Mesodermal cell (in vitro differentiated cells): ENCODE measurements around the gene RPLP1.
A peak's percentile ranks its signal among the peaks of the same experiment; 100 is the strongest.

Source experiments
- H3K27ac ChIP-seq: 2 replicates; pipeline ENCODE4 v1.7.0; 2013; ENCODE audit warnings: mild to moderate bottlenecking, low read depth, low read length, moderate library complexity; ENCODE audit not compliant: severe bottlenecking
- H3K36me3 ChIP-seq: 2 replicates; pipeline ENCODE4 v1.7.1; 2013; ENCODE audit warnings: mild to moderate bottlenecking, low read length, moderate library complexity; ENCODE audit not compliant: control insufficient read depth, insufficient read depth
- H3K4me1 ChIP-seq: one replicate; pipeline ENCODE4 v1.7.1; 2013; ENCODE audit warnings: mild to moderate bottlenecking, low read length; ENCODE audit not compliant: insufficient read depth, control insufficient read depth, poor library complexity, severe bottlenecking
- H3K4me3 ChIP-seq: 2 replicates; pipeline ENCODE4 v1.7.0; 2013; ENCODE audit warnings: low read length, control low read depth, mild to moderate bottlenecking; ENCODE audit not compliant: insufficient read depth, poor library complexity, severe bottlenecking; ENCODE audit errors: extremely low read depth
- H3K9me3 ChIP-seq: 2 replicates; pipeline ENCODE4 v1.7.1; 2013; ENCODE audit warnings: mild to moderate bottlenecking, low read length, moderate library complexity; ENCODE audit not compliant: control insufficient read depth
- WGBS, 2 experiments: methylation state at CpG; one replicate each; pipeline ENCODE4 v1.1.5; 2013; ENCODE audit warnings: missing lambda C conversion rate in 2 of 2; ENCODE audit not compliant: insufficient coverage in 2 of 2; 5-methylcytosine and 5-hydroxymethylcytosine counted together

RPLP1 gene

DNA sequence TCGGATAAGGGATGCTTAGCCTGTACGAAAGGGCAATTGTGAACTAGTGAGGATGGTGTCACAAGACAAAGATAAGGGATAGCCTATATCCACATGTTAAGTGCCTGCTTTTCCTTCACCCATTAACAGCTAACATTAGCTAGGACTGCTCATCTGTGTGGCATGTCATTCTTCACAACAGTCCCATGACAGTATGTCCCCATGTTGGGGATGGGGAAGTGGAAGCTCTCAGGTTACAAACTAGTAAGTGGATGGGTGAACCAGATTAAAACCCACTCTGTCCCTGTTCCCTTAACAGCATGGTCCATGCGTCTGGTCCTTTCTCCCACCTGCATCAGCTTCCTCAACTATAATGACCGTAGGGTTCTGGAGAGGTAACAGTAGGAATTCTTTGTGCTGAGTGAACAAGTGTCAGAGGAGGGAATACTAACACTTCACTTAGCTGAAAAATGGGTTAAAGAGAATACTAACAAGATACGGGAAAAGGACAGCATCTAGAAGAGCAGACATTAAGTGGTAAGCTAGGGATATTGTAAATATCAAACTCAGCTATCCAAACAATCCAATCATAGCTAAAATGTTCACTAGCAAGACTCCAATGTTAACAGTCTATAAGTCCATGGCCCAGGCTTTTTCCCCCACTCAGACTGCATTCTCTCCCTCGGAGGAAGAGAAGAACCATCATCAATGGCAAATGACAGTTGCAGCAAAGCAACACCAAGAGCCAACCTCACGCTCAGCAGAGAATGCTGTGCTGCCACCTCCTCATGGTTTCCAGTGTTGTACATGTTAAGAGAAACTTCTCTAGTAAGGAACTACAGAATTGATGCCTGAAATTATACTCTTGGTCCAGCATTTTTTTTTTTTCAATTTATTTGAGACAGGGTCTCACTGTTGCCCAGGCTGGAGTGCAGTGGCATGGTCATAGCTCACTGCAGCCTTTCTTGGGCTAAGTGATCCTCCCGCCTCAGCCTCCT, 5.0 kb downstream of the RPLP1 start:
- Histone ChIP-seq H3K36me3 (peaks cover 50% of the 10 kb centered on the region), H3K9me3 (no peaks in the 10 kb centered on the region), H3K27ac (peak overlapping the region; percentile 64), H3K4me1 (peaks cover 13% of the 10 kb centered on the region), H3K4me3 (no peak overlapping the region)
- WGBS, 2 experiments, result 87 to 93% methylated on average over 3 to 6 of the region's 8 CpGs

DNA sequence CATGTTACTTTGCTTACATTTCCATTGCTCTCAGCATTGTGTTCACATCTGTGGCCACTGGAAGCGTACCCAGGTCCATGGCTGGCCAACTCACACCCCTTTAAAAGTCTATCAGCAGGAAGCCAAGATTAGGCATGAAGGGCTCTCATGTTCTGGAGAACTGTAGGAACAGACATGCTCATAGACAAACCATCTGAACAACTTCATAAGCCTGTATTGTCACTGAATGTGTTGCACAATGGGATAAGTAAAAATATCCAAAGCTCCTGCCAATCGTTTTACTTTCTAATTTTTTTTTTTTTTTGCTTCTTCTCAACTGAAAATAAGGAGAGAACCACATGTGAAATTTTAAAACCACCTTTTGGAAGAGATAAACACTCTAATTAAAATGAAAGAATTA, 6.4 kb downstream of the RPLP1 start:
- Histone ChIP-seq H3K36me3 (peaks cover 39% of the 10 kb centered on the region), H3K4me3 (no peak overlapping the region), H3K4me1 (peaks cover 18% of the 10 kb centered on the region), H3K9me3 (no peaks in the 10 kb centered on the region), H3K27ac (no peak overlapping the region)
- WGBS, 2 experiments, result 100% methylated on average over 1 of the region's 2 CpGs; no CpG with 5 or more reads in 1 of the 2 experiments

DNA sequence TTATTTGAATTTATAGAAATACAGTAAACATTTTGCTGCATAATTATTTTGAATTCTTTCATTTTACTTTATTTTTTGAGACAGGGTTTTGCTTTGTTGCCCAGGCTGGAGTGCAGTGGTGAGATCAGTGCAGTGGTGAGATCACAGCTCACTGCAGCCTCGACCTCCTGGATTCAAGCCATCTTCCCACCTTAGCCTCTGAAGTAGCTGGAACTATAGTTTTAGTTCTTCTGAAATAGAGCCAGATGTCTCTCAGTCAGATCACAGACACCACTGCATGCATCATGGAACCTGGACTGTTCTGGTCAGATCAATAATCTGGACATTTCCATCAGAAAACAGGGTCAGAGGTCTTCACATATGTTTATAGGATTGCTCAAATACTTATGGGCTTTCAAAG, 7.9 kb downstream of the RPLP1 start:
- Histone ChIP-seq H3K27ac (no peak overlapping the region), H3K9me3 (no peaks in the 10 kb centered on the region), H3K36me3 (peaks cover 25% of the 10 kb centered on the region), H3K4me1 (peaks cover 11% of the 10 kb centered on the region), H3K4me3 (no peak overlapping the region)
- WGBS, 2 experiments, result 100% methylated on average over 1 of the region's 1 CpG

DNA sequence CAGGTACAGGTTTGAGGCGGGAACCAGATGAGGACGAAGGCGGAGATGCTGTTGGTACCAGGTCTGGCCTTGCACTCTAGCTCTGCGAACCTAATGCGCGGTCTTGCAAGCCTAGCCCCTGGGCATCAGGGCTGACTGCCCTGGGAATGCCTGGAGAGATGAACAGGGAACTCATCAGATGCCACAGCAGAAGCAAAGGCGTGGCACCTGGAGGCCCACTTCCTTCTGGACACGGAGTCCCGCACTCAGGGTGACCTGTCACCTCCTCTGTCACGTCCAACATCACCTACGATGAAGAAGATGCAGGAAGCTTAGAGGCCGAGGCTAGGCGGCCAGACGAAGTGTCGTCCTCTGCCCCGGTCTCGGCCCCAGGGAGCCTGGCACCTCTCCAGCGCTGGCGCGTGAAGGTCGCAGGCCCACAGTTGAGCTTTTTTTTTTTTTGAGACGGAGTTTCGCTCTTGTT, 9.4 kb downstream of the RPLP1 start:
- Histone ChIP-seq H3K4me1 (peaks cover 11% of the 10 kb centered on the region), H3K27ac (no peak overlapping the region), H3K9me3 (no peaks in the 10 kb centered on the region), H3K4me3 (peak overlapping the region; percentile 11), H3K36me3 (peaks cover 9% of the 10 kb centered on the region)
- 96 to 97% methylated on average over 23 of the region's 23 CpGs for WGBS, 2 experiments

DNA sequence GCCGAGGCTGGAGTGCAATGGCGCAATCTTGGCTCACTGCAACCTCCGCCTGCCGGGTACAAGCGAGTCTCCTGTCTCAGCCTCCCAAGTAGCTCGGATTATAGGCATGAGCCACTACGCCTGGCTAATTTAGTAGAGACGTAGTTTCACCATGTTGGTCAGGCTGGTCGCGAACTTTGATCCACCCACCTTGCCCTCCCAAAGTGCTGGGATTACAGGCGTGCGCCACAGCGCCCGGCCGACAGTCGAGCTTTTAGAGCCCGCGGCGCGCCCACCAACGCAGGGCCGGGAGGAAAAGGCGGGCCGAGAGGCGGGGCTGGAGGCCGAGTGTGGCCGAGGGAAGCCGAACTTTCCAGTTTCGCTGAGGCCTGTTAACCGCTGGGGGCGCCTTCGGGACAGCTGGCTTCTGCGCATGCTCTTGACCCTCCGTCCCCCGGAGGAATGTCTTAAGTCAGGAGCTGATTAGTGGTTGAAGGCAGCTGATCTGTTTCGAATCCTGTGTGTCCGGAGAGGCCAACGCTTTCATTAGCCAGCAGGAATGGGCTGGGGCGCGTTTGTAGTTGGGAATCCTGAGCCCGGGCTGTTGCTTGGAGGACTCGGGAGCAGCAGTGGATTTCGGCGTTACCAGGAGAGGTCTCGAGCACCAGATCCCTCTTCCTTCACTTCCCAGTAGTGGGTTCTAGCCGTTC, 10.0 kb downstream of the RPLP1 start:
- Histone ChIP-seq H3K4me3 (peak overlapping the region; percentile 25), H3K36me3 (peaks cover 3% of the 10 kb centered on the region), H3K4me1 (peaks cover 14% of the 10 kb centered on the region), H3K27ac (peak overlapping the region; percentile 90), H3K9me3 (no peaks in the 10 kb centered on the region)
- WGBS, 2 experiments, result 20 to 23% methylated on average over 31 to 43 of the region's 46 CpGs

DNA sequence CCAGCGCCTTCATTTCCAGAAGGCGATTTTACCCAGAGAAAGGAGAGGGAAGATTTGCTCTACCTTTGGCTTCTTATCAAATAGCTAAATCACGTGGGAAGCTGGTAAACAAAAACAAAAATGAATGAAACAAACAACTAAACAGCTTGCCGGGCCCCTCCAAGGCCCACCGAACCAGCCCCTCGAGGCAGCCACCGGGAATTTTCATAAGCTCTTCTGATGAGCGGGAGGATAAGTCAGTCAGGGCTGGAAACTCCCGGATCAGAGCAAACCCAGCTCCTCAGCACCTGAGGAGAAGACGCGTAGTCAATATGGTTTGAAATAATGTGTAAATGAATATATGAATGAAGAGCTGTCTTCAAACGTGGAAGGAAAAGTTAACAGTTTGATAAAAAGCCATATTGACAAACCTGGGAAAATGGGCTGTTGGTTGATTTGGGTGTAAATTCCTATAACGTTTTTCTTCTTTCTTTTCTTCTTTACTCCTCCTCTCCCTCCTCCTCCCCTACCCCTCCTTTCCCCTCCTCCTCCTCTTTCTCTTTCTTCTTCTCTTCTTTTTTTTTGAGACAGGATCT, 10.7 kb downstream of the RPLP1 start:
- Histone ChIP-seq H3K27ac (peak overlapping the region; percentile 90), H3K4me3 (peak overlapping the region; percentile 25), H3K4me1 (peaks cover 20% of the 10 kb centered on the region), H3K9me3 (no peaks in the 10 kb centered on the region), H3K36me3 (no peaks in the 10 kb centered on the region)
- 75 to 79% methylated on average over 10 to 11 of the region's 13 CpGs for WGBS, 2 experiments

- Histone ChIP-seq H3K9me3 (no peaks in the 10 kb centered on the region), H3K4me1 (peaks cover 34% of the 10 kb centered on the region), H3K4me3 (no peak overlapping the region), H3K27ac (no peak overlapping the region), H3K36me3 (no peaks in the 10 kb centered on the region)
- no CpG with 5 or more reads among the region's 1 CpG for WGBS, 2 experiments
These were observed 12.6 kb downstream of the RPLP1 start for GRCh38 chr15:69465253-69465652.

GRCh38 chr15:69466733-69467132, 14.1 kb downstream of the RPLP1 start:
- Histone ChIP-seq H3K36me3 (no peaks in the 10 kb centered on the region), H3K4me1 (peaks cover 34% of the 10 kb centered on the region), H3K9me3 (no peaks in the 10 kb centered on the region), H3K4me3 (no peak overlapping the region), H3K27ac (no peak overlapping the region)
- WGBS, 2 experiments, result 91 to 100% methylated on average over 1 of the region's 2 CpGs

DNA sequence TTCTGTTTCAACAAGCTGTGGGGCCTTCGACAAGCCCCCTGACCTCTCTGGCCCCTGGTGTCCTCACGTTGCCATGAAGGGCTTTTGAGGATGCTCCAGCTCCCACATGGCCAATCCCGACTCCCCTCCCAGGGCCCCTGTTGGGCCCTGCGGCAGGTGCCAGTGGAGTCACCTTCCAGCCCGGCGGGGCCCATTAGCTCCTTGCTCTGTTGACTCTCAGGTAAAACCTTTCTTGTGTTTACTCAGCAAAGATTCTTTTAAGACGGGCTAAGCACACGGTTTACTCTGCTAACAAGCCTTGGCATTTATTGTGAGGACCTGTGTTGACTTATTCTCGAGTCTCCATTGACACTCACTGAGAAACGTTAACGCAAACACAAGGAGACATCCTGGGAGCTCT, 15.0 kb downstream of the RPLP1 start:
- H3K36me3 ChIP-seq, result no peaks in the 10 kb centered on the region
- peaks cover 34% of the 10 kb centered on the region for H3K4me1 ChIP-seq
- 86 to 89% methylated on average over 11 of the region's 11 CpGs for WGBS, 2 experiments
- H3K9me3 ChIP-seq, result no peaks in the 10 kb centered on the region
- H3K4me3 ChIP-seq, result no peak overlapping the region
- no peak overlapping the region for H3K27ac ChIP-seq

DNA sequence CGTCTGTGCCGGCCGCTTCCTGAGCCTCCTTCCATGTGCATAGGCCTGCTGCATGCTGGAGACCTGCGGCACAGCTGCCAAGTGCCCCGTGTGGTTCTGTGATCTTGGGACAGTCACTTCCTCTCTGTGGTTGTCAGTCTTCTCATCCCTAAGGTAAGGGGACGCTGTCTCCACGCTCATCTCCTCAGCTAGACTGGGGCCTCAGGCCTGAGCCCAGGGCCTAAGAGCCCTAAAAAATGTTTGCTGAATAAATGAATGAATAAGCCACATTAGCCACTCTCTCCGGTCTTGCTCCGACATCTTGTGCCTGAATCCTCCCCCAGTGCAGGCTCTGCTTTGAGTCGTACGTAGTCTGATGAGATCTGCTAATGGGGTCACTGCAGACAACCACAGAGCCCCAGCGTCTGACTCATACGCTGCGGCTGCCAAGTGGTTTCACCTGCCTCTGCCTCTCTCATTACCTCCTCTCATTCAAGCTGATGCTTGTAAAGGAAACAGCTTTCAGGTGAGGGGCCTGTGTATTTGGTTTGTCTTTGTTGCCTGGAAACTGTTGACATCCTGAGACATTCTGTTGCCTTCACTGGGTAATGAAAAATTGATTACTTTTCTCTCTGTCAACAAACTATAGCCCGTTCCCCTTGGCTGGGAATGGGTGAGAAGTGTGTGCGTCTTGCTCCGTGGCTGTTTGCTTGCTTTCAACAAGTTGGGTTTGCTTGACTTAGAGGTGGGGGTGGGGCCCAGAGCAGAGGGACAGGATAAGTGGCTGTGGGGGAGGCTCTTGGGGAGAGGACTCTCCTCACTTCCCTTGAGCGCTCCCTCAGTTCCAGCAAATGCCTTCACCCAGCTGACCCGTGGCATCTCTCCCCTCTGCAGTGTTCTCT, 15.9 kb downstream of the RPLP1 start:
- Histone ChIP-seq H3K9me3 (no peaks in the 10 kb centered on the region), H3K4me3 (no peak overlapping the region), H3K4me1 (peaks cover 30% of the 10 kb centered on the region), H3K27ac (peak overlapping the region; percentile 24), H3K36me3 (no peaks in the 10 kb centered on the region)
- WGBS, 2 experiments, result 91% methylated on average over 14 to 15 of the region's 19 CpGs
